Body of pancreas (tissue), 4 donors: ENCODE data around the gene CCDC117. TPM values are rescaled to one million over a fixed set of nuclear protein-coding genes. Genes with fewer than 3 reads are reported as not detected.
A peak's percentile ranks its signal among the peaks of the same experiment; 100 is the strongest.
"Not testable (repeated sequence)": the region's sequence is repeated elsewhere in the genome, so short reads cannot be mapped to it uniquely, and the experiment has no call there.

Source experiments
- ATAC-seq: fragments of 150-250 bp; one replicate; pipeline ENCODE4 v1.9.1; 2016
- DNase-seq, 4 donors: peaks; one replicate each; pipeline ENCODE4 v3.0.0-alpha.2; 2019
- H3K27ac ChIP-seq, 4 donors: fragments of 200-600 bp; sonication (generic); 1 replicate in 3 of 4; 2 replicates in 1 of 4; pipeline versions ENCODE4 v1.5.1 to v1.6.1; 2016 to 2019; ENCODE audit warnings: mild to moderate bottlenecking in 1 of 4, mixed read lengths in 1 of 4, moderate library complexity in 1 of 4
- H3K27me3 ChIP-seq, 2 donors: fragments of 200-600 bp; sonication (generic); one replicate each; pipeline ENCODE4 v1.6.0; 2016; ENCODE audit warnings: mild to moderate bottlenecking in 1 of 2
- H3K36me3 ChIP-seq, 2 donors: fragments of 200-600 bp; sonication (generic); replicated peaks in 1 of 2; 2 replicates each; pipeline ENCODE4 v1.5.1; 2016; ENCODE audit warnings: low read depth in 2 of 2; ENCODE audit not compliant: insufficient read depth in 1 of 2
- H3K4me1 ChIP-seq: fragments of 200-600 bp; sonication (generic); one replicate; pipeline ENCODE4 v1.6.0; 2016
- H3K4me3 ChIP-seq, 2 donors: fragments of 200-600 bp; sonication (generic); 1 replicate in 1 of 2; 2 replicates in 1 of 2; pipeline ENCODE4 v1.5.1; 2016 to 2019
- H3K9me3 ChIP-seq, 3 donors: fragments of 200-600 bp; sonication (generic); 1 replicate in 2 of 3; 2 replicates in 1 of 3; pipeline ENCODE4 v1.5.1; 2016
- POLR2A ChIP-seq, 3 donors: fragments of 450-650 bp; IDR thresholded peaks; one replicate each; pipeline ENCODE4 v1.6.1; 2016; ENCODE audit warnings: antibody characterized with exemption in 3 of 3, mild to moderate bottlenecking in 2 of 3
- WGBS, 2 donors: methylation state at CpG; one replicate each; pipeline ENCODE4 v1.1.5; 2017; 5-methylcytosine and 5-hydroxymethylcytosine counted together
- intact Hi-C: fragments of 100-400 bp; cut with DNase I; formaldehyde crosslinking; loops from one replicate; pipeline ENCODE4 v1.15.1; 2023
- total RNA-seq, 2 donors: library from RNA; depleted of rRNA; stranded (reverse); fragments of >200 nt; gene quantifications; one replicate each; pipeline ENCODE4 v1.1.0, GENCODE V29; 2016
- TF ChIP-seq, protein P1 (sequence below), 7 experiments: fragments of 450-650 bp in 4 of 7; fragments of 200-600 bp in 3 of 7; sonication (generic) in 3 of 7; IDR thresholded peaks; one replicate each; pipeline ENCODE4 v1.5.1; 2016 to 2019; ENCODE audit warnings: antibody characterized with exemption in 7 of 7

The CCDC117 gene
- total RNA-seq, 2 donors from 2014 or later = 13.8 to 16.3 TPM

DNA sequence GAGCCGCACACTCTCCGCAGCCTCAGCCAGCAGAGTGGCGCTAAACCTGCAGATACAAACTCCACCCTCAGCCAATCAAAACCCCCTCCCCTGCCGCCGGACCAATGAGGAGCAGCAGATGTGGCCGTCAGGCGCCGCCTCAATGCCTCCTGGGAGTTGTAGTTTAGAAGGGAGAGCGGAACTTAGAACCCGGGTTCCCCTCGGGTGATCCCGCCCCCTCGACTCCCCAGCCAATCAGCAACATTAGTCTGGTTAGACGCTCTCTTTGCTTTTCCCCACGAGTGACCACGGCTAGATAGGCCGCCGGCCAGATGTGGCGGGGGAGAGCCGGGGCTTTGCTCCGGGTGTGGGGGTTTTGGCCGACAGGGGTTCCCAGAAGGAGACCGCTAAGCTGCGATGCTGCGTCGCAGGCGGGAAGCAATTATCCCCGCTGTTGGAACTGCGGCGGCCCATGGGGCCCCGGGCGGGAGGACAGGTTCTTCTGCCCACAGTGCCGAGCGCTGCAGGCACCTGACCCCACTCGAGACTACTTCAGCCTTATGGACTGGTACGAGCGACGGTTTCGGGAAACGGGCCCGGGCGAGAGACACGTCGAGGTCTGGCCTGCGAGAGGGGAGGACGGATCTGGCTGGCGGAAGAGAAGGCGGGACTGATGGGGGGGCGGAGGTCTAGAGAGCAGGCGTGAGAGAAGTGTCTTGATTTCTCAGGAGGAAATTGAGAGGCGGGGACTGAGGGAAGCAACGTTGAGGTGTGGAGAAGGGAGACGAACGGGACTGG, 30.5 kb upstream of the CCDC117 start, which contains the start of the genes CHEK2 and HSCB:
Gene CHEK2 (minus strand): TSS at position 36 of the 777 bp plus-strand sequence. CDS start 7,099 bp downstream, outside the sequence.
Gene HSCB (plus strand): TSS at position 255 of the 777 bp plus-strand sequence. CDS start 57 bp downstream, at position 312.
- H3K4me1 ChIP-seq = peaks cover 7% of the 10 kb centered on the region
- H3K27me3 ChIP-seq = no peaks in the 10 kb centered on the region
- 0 to 1% methylated on average over 20 to 54 of the region's 54 CpGs for WGBS, 2 donors
- TF ChIP-seq POLR2A (IDR thresholded peaks at IDR 0.05) = peak; percentile 37 to 92 (median 90)
- TF ChIP-seq, protein P1, sequence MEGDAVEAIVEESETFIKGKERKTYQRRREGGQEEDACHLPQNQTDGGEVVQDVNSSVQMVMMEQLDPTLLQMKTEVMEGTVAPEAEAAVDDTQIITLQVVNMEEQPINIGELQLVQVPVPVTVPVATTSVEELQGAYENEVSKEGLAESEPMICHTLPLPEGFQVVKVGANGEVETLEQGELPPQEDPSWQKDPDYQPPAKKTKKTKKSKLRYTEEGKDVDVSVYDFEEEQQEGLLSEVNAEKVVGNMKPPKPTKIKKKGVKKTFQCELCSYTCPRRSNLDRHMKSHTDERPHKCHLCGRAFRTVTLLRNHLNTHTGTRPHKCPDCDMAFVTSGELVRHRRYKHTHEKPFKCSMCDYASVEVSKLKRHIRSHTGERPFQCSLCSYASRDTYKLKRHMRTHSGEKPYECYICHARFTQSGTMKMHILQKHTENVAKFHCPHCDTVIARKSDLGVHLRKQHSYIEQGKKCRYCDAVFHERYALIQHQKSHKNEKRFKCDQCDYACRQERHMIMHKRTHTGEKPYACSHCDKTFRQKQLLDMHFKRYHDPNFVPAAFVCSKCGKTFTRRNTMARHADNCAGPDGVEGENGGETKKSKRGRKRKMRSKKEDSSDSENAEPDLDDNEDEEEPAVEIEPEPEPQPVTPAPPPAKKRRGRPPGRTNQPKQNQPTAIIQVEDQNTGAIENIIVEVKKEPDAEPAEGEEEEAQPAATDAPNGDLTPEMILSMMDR (IDR thresholded peaks at IDR 0.05) = peak in 2 of 7 experiments; percentile 18 to 27
- intact Hi-C loops = no loop called here
- DNase-seq (peak; percentile 97 to 99 (median 98)), ATAC-seq (peak; percentile 97)
- peak within 1 kb of the TSS; percentile 81 to 96 for H3K4me3 ChIP-seq
- peak within 1 kb of the TSS; percentile 91 to 99 (median 96) for H3K27ac ChIP-seq
- no peaks in the 10 kb centered on the region for H3K9me3 ChIP-seq
- peaks cover 0 to 8% of the 10 kb centered on the region in 2 donors for H3K36me3 ChIP-seq

DNA sequence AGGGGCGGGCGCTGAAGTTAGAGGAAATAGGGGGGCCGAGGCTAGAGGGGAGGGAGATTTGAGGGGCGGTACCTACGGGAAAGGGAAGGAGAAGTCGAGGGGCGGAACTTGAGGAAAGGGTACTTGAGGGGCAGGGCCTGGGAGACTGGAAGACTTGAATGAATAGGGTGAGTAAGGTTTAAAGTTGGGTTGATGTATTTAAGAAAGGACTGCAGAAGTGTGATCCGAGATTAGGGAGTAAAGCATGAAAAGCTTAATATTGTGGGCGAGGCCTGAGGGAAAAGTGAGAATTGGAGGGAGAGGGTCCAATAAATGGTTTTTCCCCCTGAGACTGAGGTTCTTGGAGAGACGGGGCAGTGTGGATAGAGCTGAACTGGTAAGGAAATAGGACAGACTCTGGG, 29.9 kb upstream of the CCDC117 start:
- Histone ChIP-seq H3K27ac (peak overlapping the region; percentile 91 to 99 (median 96)), H3K27me3 (no peaks in the 10 kb centered on the region), H3K4me1 (peaks cover 7% of the 10 kb centered on the region), H3K36me3 (peaks cover 0 to 10% of the 10 kb centered on the region in 2 donors), H3K9me3 (no peaks in the 10 kb centered on the region), H3K4me3 (peak overlapping the region in 1 of 2 donors; percentile 81)
- ATAC-seq (no peak), DNase-seq (no peak)
- intact Hi-C loops = no loop called here
- 2% methylated on average over 10 of the region's 10 CpGs for WGBS, 2 donors
- no peak for TF ChIP-seq POLR2A (IDR thresholded peaks at IDR 0.05)
- TF ChIP-seq, protein P1 (IDR thresholded peaks at IDR 0.05) = no peak

DNA sequence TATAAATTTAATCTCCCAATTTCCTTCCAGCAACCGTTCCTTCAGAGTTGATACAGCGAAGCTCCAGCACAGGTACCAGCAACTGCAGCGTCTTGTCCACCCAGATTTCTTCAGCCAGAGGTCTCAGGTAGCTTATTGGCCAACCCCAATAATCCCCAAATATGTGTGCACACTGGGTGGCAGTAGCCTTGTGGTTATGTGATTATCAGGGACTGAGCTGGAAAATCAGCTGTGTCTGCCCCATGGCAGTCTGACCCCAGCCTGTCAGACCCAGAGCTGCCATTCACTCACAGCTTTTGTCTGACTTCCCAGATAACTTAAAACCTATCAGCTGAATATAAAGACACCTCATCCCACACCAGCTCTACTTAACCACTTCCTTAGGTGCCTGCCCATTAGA, 28.6 kb upstream of the CCDC117 start:
- Histone ChIP-seq H3K36me3 (peaks cover 0 to 18% of the 10 kb centered on the region in 2 donors), H3K4me1 (peaks cover 7% of the 10 kb centered on the region), H3K4me3 (no peak overlapping the region), H3K9me3 (no peaks in the 10 kb centered on the region), H3K27ac (no peak overlapping the region), H3K27me3 (no peaks in the 10 kb centered on the region)
- intact Hi-C loops = no loop called here
- TF ChIP-seq POLR2A (IDR thresholded peaks at IDR 0.05) = no peak
- TF ChIP-seq, protein P1 (IDR thresholded peaks at IDR 0.05) = no peak
- ATAC-seq = no peak
- WGBS, 2 donors = 83 to 89% methylated on average over 3 of the region's 3 CpGs
- no peak for DNase-seq

DNA sequence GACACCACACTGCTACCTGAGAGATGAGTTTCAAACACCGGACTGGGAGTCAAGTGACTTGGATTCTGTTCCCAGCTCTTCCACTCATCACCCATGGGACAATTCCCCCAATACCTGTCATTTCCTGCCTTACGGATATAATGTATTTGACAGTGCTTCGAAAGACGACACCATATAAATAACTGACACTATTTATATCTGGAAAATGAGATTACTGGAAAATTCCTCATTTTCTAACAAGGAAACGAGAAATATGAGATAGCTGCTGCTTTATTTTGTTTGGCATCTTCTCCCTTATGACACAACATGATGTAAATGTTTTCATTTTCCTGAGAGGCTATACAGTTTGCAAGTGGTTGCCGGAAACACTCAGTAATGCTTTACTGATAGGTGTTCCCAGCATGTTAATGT, 22.0 kb upstream of the CCDC117 start:
- Histone ChIP-seq H3K36me3 (peaks cover 0 to 15% of the 10 kb centered on the region in 2 donors), H3K27ac (no peak overlapping the region), H3K27me3 (no peaks in the 10 kb centered on the region), H3K4me3 (no peak overlapping the region), H3K4me1 (no peaks in the 10 kb centered on the region), H3K9me3 (no peaks in the 10 kb centered on the region)
- DNase-seq = no peak
- TF ChIP-seq, protein P1 (IDR thresholded peaks at IDR 0.05) = no peak
- no peak for TF ChIP-seq POLR2A (IDR thresholded peaks at IDR 0.05)
- ATAC-seq = no peak
- WGBS, 2 donors = 84 to 90% methylated on average over 6 of the region's 6 CpGs
- intact Hi-C loops = no loop called here

DNA sequence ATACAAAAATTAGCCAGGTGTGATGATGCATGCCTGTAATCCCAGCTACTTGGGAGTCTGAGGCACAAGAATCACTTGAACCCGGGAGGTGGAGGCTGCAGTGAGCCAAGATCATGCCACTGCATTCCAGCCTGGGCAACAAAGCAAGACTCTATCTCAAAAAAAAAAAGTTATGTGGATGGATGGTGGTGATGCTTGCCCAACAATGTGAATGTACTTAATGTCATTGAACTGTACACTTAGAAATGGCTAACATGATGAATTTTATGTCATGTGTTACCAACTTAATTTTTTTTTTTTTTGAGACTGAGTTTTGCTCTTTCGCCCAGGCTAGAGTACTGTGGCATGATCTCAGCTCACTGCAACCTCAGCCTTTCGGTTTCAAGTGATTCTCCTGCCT, 18.0 kb upstream of the CCDC117 start:
- H3K4me1 ChIP-seq, H3K9me3 ChIP-seq, ATAC-seq, DNase-seq, H3K27me3 ChIP-seq, H3K36me3 ChIP-seq, intact Hi-C loops, H3K27ac ChIP-seq, H3K4me3 ChIP-seq: not testable (repeated sequence)
- 87 to 95% methylated on average over 3 of the region's 3 CpGs for WGBS, 2 donors
